GM19467 (cell line): ENCODE results near the gene KDM4B.

ENCODE experiments used
- ATAC-seq: cut with Tn5 transposase; IDR thresholded peaks from one replicate; pipeline ENCODE4 v1.9.1; 2021; ENCODE audit warnings: mild to moderate bottlenecking, moderate library complexity; ENCODE audit not compliant: unreplicated experiment

Gene KDM4B

DNA sequence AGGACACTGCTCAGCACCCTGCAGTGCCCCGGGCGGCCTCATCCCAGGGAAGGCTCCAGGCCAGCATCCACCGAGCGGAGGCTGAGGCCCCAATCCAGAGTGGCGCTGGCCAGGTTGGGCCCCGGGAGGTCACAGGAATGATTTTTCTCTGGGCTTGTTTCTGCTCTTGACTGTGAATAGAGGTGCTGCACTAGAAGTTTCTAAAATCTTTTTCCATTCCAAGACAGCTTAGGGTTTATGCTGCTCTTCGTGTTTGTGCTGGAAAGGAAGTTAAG lies 15.1 kb downstream of the KDM4B start:
- no peak for ATAC-seq

DNA sequence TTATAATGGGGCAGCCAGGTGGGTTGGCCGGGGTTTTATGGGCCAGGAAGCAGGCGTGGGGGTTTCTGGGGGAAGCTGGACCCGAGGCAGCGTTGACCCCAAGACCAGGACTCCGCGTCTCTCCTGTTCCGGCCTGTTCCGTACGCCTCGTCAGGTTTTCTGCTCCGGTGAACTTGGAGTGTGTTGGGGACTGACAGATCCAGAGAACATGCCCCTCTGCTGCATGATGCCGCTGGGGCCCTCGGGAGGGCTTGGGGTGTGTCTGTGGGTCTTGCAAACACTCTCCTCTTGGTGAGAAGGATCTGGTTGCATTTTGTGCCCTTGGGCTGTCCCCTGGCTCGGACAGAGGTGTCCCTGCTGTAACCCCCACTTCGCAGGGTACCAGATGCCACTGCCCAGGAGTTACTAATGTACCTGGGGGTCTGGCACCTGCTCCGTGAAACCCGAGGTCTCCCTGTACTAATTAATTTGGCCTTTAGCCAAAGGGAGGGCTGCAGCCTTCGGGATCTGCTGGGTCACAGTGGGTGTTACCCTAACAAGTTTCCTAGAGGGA lies 15.6 kb downstream of the KDM4B start:
- ATAC-seq, result no peak

DNA sequence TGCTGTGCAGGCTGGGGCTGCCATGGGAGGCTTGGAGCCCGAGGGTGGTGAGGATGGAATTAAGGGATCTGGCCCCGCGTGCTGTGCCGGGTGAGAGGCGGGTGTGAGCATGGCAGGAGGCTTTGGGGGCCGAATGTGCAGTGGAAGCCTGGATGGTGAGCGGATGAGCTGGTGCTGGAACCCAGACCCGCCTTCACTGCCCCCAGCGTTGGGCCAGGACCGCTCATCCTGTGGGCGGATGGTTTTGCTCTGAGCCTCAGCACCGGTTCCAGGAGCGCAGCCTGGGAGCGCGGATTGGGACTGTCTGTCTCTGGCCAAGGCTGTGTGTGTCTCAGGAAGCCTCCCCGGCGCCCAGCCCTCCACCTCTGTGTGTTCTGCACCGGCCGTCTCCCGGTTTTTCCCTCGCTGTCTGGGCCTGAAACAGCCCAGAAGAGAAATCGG lies 16.7 kb downstream of the KDM4B start:
- no peak for ATAC-seq

DNA sequence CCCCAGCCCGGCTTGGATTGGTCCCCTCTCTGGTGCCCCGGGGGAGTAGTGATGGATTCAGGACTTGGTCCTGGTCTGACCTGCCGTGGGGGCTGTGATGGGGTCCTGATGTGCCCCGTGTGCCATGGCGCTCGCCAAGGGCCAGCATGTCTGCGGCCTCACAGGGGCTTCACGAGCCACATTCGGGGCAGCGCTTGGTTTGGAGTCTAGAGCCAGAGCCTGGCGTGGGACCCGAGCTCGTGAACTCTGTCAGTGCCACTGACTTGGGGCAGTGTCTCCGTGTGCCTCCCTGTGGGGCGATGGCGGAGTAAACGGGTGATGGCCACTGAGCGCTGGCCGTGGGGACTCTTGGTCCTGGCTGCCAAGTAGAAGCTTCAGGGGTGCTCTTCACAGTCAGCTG lies 17.1 kb downstream of the KDM4B start:
- ATAC-seq, result no peak

DNA sequence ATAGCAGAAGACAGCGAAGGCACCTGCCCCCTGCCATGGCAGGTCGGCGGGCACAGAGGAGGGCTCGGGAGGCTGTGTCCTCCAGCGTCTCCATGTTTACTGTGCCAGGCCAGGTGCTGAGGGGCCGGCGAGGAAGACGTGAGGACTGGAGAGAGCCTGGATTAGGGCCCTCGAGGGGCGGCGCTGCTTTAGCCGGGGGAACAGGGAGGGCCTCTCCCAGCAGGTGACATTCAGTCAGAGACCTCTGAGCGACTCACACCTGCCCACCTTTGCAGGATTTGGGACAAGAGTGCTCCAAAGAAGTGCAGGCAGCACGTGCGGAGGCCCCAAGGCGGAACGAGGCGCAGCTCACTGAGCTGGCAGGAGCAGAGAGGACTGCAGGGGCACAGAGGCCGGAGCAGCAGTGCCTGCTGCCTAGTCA lies 17.6 kb downstream of the KDM4B start:
- ATAC-seq, result no peak

DNA sequence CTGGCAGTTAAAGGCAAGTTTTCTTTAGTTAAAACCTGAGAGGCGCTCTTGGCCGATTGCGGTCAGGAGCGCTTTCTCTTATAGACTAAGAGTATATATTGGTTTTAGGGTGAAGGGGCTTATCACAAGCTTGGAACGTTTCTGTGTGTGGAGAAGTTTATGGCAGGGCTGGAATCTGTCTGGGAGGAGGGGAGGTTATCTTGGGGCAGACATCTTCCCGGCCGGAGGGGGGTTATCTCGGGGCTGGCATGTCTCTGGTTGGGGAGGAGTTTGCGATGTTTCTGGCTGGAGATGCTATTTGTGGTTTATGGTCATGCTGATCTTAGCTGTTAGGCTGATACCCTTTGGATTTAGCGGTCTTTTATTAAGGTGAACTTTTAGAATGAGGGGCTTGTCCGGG lies 18.3 kb downstream of the KDM4B start:
- no peak for ATAC-seq

DNA sequence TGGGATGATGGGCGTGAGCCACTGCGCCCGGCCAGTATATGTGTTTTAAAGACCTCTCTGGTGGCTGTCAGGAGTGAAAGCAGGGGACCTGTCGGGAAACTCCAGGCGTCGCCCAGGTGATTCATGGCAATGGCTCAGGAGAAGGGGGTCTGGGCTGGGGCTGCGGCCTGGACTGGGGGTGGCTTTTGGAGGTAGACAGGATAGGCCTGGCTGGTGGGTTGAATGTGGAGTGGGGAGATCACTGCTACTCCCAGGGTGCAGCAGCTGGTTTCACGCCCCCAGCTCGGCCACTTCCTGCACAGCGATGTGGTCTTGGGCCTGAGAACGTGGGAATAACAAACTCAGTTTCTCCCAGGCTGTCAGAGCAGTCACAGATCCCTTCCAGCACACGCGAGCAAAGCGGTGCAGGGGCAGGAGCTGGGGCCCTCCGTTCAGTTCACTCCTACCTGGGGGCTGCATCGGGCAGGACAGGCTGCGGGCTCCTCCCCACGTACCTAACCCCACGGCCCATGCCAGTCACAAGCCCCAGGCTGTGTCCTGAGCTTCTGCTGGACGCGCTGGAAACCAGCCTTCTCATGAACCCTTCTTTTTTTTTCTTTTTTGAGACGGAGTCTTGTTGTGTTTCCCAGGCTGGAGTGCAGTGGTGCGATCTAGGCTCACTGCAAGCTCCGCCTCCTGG lies 18.9 kb downstream of the KDM4B start:
- no peak for ATAC-seq

DNA sequence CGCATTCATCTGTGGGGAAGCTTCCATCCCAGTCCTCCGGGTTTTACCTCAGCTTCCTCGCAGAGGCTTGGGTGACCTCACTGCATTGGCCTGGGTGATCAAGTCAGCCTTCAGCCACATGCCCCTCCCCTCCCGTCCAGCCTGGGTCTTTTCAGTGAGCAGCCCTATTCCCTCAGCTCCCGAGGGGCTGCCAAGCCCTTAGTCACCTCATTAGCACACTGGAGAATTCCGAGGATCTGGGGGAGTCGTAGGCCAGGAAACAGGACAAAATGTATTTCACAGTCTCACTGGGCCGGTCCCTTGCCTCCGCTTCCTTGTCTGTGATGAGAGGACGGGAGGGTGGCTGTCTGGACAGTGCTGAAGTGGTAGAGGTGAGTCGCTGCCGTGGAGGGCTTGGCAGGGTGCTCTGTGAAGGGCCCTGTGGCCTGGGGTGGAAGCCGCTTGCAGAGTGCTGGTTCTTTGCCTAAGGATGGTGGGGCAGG lies 19.9 kb downstream of the KDM4B start:
- no peak for ATAC-seq

DNA sequence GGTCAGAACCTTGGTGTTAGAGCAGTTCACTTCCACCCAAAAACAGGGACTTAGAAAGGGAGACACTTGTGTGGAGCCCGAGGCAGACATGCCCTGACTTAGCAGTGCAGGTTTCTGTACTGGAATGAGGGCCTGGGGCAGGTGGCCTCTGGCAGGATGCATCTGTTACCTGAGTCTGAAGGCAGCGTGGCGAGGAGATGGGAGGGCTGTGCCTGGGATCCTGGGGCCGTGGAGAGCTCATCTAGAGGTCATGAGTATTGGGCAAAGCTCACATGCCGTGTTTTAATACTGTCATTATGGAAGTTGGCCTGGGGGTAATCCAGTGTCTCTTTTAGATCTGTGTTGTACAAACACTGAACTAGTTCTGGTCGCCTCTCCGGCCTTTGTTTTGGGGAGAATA lies 21.4 kb downstream of the KDM4B start:
- no peak for ATAC-seq

DNA sequence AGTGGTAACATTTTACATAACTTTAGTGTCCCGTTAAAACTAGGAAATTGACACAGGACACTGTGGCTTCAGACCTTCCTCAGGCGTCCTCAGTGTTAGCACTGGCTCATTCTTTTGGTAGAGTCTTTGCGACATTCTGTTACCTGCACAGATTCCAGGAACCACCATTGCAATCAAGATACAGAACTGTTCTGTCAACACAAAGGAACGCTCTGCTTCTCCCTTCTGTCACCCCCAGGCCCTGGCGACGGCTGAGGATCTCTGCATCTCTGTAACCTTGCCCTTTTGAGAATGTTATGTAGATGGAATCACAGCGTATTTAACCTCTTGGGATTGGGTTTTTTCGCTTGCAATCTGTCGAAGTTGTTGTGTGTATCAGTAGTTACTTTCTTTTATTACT lies 22.6 kb downstream of the KDM4B start:
- no peak for ATAC-seq

DNA sequence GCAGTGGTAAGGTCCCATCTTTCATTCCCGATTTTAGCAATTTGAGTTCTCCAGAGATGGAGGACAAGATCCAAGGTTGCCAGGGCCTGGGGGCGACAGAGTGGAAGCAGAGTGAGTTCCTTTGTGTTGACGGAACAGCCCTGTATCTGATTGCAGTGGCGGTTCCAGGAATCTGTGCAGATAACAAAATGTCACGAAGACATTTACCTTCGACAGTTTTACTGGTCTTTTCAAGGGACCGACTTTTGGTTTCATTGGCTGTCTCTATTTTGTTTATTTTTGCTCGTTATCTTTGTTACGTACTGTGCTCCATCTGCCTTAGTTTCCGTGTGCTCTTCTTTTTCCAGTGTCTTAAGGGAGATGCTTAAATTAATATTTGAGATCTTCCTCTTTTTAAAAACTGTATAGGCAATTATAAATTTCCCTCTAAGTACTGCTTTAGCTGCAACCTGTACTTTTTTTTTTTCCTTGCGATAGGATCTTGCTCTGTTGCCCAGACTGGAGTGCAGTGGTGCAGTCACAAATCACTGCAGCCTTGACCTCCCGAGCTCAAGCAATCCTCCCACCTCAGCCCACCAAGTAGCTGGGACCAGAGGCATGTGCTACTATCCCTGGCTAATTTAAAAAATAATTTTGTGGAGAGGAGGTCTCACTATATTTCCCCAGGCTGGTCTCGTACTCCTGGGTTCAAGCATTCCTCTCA lies 23.2 kb downstream of the KDM4B start:
- no peak for ATAC-seq

DNA sequence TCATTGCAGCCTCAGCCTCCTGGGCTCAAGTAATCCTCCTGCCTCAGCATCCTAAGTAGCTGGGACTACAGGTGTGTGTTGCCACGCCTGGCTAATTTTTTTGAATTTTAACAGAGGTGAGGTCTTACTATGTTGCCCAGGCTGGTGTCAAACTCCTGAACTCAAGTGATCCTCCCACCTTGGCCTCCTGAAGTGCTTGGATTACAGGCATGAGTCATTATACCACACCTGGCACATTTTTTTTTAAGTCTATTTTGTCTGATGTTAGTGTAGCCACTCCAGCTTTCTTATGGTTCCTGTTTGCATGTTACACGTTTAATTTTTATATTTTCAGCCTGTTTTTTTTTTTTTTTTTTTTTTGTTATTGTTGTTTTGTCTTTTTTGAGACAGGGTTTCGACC lies 24.8 kb downstream of the KDM4B start:
- no peak for ATAC-seq

DNA sequence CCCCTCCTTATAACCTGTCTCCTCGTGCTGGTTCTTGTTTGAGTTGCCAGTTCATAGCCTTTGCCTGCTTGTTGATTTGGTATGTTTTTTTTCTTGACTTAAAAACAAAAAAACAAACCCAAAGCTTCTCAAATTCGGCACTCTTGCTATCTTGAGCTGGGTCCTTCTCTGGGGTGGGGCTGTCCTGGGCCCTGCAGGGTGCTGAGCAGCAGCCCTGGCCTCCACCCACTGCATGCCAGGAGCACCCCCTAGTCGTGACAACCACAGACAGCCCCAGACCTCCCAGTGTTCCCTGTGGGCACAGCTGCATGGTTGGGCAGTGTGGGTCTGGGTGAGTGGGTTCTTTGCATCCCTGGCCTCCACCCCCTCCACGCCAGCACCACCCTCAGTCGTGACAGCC lies 27.8 kb downstream of the KDM4B start:
- ATAC-seq, result no peak

DNA sequence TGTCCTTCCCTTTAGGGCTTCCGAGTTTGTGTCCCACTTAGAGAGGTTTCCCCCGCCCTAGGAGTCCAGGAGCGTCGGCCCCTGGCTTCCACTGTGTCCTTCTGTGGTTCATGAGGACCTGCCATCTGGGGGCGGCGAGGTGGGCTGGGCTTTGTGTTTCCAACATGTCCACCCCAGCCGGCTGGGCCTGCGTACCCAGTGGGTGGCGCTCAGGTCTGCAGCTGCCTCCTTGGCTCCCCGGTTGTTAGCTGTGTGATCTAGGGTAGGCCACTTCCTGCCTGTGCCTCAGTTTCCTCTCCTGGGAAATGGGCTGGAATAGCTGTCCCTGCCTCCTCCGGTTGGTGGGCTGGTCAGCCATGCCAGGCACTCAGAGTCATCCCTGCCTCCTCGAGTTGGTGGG lies 28.4 kb downstream of the KDM4B start:
- ATAC-seq, result no peak

DNA sequence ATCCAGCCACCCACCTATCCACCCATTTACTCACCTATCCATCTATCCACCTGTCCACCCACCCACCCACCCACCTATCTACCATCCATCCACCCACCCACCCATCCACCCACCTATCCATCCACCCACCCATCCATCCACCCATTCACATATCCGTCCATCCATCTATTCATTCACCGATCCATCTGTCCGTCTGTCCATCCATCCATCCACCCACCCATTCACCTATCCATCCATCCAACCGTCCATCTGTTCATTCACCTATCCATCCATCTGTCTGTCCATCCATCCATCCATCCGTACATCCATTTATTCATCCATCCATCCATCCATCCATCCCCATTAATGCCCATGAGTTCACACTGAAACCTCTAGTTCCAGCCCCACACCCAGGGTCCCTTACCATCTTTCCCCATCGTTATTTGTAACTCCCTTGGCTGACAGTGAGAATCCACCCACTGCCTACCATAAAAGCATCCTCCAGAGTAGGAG lies 31.3 kb downstream of the KDM4B start:
- ATAC-seq, result no peak

DNA sequence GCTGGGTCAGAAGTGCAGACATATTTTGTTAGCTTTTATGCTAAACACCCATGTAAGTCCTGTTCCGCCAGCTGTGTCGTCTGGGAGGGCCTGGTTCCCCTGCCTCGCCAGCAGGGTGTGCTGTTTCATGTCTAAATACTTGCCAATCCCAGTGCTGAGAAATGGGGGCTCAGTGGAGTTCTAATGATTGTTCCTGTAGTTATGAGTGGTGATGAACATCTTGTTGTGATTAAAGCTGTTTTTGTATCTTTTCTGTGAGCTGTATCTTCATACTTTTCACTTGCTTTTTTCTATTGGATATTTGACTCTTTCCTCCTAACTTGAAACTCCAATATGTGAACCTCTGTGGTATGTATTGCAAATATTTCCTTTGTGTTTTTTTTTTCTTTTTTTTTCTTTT lies 32.7 kb downstream of the KDM4B start:
- ATAC-seq, result no peak

DNA sequence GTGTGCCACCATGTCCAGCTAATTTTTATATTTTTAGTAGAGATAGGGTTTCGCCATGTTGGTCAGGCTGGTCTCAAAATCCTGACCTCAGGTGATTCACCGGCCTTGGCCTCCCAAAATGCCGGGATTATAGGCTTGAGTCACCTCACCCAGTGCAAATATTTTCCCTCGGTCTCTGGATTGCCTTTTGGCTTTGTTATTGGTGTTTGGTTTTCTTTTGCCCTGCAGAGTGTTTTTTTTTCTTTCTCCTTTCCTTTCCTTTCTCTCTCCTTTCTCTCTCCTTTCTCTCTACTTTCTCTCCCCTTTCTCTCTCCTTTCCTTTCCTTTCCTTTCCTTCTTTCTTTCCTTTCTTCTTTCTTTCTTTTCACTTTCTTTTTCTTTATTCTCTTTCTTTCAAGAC lies 33.2 kb downstream of the KDM4B start:
- ATAC-seq, result no peak

DNA sequence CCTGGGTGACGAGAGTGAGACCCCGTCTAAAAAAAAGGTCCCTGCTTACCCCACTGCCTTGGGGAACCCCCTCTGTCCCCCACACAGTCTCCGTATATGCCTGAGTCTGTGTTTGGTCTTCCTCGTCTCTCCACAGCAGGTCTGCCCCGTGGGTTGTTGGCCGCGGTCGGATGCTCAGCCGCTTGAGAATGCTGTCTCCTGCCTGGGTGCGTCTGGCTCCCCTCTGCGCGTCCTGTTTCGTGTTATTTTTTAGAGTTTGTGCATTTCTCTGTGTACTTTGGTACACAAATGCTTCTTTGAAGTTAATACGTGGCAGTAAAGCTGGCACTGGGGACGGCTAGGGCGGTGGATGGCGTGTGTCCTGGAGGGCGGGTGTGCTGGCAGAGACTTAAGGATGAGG lies 34.9 kb downstream of the KDM4B start:
- no peak for ATAC-seq

DNA sequence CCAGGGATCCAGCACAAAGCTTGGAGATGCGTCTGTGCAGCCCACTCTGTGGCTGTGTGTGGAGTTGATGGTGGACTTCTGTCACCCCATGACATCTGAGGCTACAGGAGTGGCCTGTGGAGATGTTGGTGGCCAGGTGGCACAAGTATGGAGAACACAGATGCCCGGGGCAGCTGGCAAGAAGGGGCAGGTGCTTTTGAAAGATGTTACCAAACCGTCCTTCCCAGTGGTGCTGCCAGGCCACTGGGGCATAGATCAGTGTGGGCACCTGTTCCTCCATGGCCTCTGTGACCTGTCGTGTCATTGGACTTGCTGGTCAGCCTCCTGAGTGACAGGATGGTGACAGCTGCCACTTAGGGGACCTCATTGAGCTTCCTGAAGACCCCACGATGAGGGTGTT lies 36.2 kb downstream of the KDM4B start:
- no peak for ATAC-seq

DNA sequence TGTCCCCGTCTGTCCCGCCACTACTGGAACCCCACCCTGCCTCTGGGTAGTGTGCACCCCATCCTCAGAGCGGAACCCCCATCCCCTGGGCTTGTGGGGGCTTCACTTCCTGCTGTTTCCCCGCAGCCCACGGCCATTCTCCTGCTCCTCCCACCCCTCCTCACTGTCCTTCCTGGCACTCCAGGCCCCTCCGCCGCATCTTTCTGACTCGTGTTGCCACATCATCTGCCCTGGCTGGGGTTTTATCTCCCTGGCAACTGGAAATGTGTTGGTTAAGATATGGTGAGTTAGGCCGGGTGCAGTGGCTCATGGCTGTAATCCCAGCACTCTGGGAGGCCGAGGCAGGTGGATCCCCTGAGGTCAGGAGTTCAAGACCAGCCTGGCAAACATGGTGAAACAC lies 37.3 kb downstream of the KDM4B start:
- no peak for ATAC-seq

DNA sequence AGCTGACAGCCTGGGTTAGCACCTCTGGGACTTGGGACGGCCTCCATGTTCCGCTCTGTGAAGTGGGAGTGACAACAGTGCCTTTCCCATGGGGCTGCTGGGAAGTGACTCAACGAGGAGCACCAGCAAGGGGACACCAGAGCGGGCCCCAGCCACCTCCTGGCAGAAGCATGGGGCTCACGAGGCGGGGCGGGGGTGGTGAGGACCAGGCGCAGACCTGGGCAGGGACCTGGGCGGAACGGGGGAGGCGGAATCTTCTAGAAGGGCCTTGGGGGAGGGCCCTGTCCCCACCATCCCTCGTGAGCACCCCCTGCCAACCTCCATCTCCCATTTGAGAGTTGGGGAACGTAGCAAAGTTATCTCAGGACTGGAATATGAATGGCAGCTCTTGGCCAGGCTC lies 37.9 kb downstream of the KDM4B start:
- ATAC-seq, result no peak

DNA sequence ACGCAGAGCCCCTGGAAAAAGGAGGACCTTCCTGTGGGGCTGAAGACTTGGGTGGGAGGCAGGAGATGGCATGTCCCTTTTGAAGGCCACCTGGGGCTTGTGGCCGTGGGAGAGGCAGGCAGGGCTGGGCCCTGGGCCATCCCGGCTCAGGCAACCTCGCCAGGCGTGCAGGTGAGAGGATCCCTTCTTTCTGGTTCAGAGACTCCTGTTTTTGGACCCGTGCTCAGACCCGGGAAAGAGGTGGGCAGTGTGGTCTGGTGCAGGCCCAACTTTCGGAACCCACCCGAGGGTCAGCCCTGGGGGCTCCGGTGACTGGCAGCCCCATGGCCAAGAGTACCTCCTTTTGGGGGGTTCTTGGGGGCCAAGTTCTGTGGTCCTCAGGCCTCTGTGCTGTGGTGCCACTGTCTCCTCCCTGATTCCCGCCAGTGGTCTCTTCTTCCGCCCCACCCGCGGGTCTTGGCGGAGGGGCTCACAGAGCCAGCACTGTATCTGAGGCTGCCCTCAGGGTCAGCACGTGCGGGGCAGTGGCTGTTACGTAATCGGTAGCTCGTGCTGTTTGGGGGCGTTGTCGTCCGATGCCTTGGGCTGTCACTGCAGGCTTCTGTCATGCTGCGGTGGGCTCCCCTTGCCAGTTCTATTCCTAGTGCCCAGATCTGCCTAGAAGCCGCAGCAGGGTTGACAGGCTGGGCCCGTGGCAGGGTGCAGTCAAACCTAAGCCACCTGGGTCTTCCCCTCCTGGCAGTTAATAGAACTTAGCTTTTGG lies 42.7 kb downstream of the KDM4B start:
- ATAC-seq, result no peak
